ENCODE results near the gene GORASP1. TPM values are rescaled to one million over a fixed set of nuclear protein-coding genes. Genes with fewer than 3 reads are reported as not detected.

The GORASP1 gene
- total and polyA plus RNA-seq, 2 of the 13 experiments (the other 11 are each of a cell fraction or from before 2014, with no cell fraction given) = 36.4 to 39.8 TPM

GRCh38 chr3:39051649-39052561 lies 55.5 kb downstream of the GORASP1 start, which contains the start of the genes SCN11A and WDR48 (continued):
- TF ChIP-seq CCAR2 (optimal IDR thresholded peaks at IDR 0.05; ENCODE audit: low read depth, low read length) = no peak
- peak; percentile 80; the same call in 1 of the 2 replicates for TF ChIP-seq POGZ (CRISPR knock-in tag; IDR thresholded peaks at IDR 0.05)
- TF ChIP-seq HDAC2 (CRISPR knock-in tag; IDR thresholded peaks at IDR 0.05) = peak; percentile 77
- TF ChIP-seq NR2F6 (IDR thresholded peaks at IDR 0.05) = no peak
- peak; percentile 46; the same call in 1 of the 2 replicates for TF ChIP-seq NR2F6 (CRISPR knock-in tag; IDR thresholded peaks at IDR 0.05)
- TF ChIP-seq ZNF446 (CRISPR knock-in tag; IDR thresholded peaks at IDR 0.05) = no peak; the same call in 1 of the 2 replicates
- peak; percentile 31; the same call in 1 of the 2 replicates for TF ChIP-seq ZNF740 (CRISPR knock-in tag; IDR thresholded peaks at IDR 0.05)
- TF ChIP-seq AHR (CRISPR knock-in tag; IDR thresholded peaks at IDR 0.05) = 0 out of 2 replicates have a peak, but pooled peaks have one; percentile 20
- no peak for TF ChIP-seq KLF13 (CRISPR knock-in tag; IDR thresholded peaks at IDR 0.05)
- TF ChIP-seq ZBTB2 (CRISPR knock-in tag; IDR thresholded peaks at IDR 0.05; ENCODE audit: low read depth) = 0 out of 2 replicates have a peak, but pooled peaks have one; percentile 66
- TF ChIP-seq ZNF792 (CRISPR knock-in tag; IDR thresholded peaks at IDR 0.05) = peak; percentile 46; the same call in 1 of the 2 replicates
- peak; percentile 84 for TF ChIP-seq SP4 (CRISPR knock-in tag; IDR thresholded peaks at IDR 0.05)
- peak; percentile 69 for TF ChIP-seq NKX3-1 (CRISPR knock-in tag; IDR thresholded peaks at IDR 0.05)
- no peak for TF ChIP-seq NAIF1 (CRISPR knock-in tag; IDR thresholded peaks at IDR 0.05; ENCODE audit: borderline replicate concordance)
- TF ChIP-seq SP5 (CRISPR knock-in tag; IDR thresholded peaks at IDR 0.05; ENCODE audit: borderline replicate concordance, low read depth) = peak; percentile 50
- peak; percentile 91 for TF ChIP-seq ZC3H13 (CRISPR knock-in tag; IDR thresholded peaks at IDR 0.05)
- TF ChIP-seq GLI4 (CRISPR knock-in tag; IDR thresholded peaks at IDR 0.05; ENCODE audit: borderline replicate concordance) = peak; percentile 8; the same call in 1 of the 2 replicates
- no peak; the same call in 1 of the 2 replicates for TF ChIP-seq TOPORS (CRISPR knock-in tag; IDR thresholded peaks at IDR 0.05)
- no peak for TF ChIP-seq ZFAT (CRISPR knock-in tag; conservative IDR thresholded peaks at IDR 0.05)
- no peak for TF ChIP-seq ZNF12 (CRISPR knock-in tag; IDR thresholded peaks at IDR 0.05)
- TF ChIP-seq RBFOX2 (IDR thresholded peaks at IDR 0.05; ENCODE audit: low read depth, low read length) = peak; percentile 82
- TF ChIP-seq ZNF670 (CRISPR knock-in tag; IDR thresholded peaks at IDR 0.05; ENCODE audit: borderline replicate concordance) = no peak
- no peak for TF ChIP-seq ZNF75D (CRISPR knock-in tag; IDR thresholded peaks at IDR 0.05; ENCODE audit: borderline replicate concordance)
- no peak; the same call in 1 of the 2 replicates for TF ChIP-seq ZNF263 (CRISPR knock-in tag; IDR thresholded peaks at IDR 0.05)
- TF ChIP-seq ELK4 (CRISPR knock-in tag; IDR thresholded peaks at IDR 0.05; ENCODE audit: borderline replicate concordance) = no peak
- no peak for TF ChIP-seq GFI1 (CRISPR knock-in tag; IDR thresholded peaks at IDR 0.05; ENCODE audit: borderline replicate concordance)
